ENCODE data around the gene KCNE3. TPM values are rescaled to one million over a fixed set of nuclear protein-coding genes. Genes with fewer than 3 reads are reported as not detected.

The KCNE3 gene, protein sequence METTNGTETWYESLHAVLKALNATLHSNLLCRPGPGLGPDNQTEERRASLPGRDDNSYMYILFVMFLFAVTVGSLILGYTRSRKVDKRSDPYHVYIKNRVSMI
- 1 to 10 TPM; 1.6 to 2.9 (median 2.2) TPM for polyA plus RNA-seq (ENCODE audit: insufficient read length in 10 of 10)
- long read RNA-seq, donor 1, result 0 reads
- long read RNA-seq, donor 2, partial matches to known transcripts, result 0 of 1 reads
- long read RNA-seq, donor 2, other reads (novel, unspliced or antisense), result 0 of 1 reads
- long read RNA-seq, donor 3, result 0 reads
- long read RNA-seq, donor 4, result 0 reads
- long read RNA-seq, donor 5, result 0 reads
- long read RNA-seq, donor 6, result 0 reads
- long read RNA-seq, donor 7, result 0 reads
- long read RNA-seq, donor 8, result 0 reads
- long read RNA-seq, donor 9, result 0 reads

DNA sequence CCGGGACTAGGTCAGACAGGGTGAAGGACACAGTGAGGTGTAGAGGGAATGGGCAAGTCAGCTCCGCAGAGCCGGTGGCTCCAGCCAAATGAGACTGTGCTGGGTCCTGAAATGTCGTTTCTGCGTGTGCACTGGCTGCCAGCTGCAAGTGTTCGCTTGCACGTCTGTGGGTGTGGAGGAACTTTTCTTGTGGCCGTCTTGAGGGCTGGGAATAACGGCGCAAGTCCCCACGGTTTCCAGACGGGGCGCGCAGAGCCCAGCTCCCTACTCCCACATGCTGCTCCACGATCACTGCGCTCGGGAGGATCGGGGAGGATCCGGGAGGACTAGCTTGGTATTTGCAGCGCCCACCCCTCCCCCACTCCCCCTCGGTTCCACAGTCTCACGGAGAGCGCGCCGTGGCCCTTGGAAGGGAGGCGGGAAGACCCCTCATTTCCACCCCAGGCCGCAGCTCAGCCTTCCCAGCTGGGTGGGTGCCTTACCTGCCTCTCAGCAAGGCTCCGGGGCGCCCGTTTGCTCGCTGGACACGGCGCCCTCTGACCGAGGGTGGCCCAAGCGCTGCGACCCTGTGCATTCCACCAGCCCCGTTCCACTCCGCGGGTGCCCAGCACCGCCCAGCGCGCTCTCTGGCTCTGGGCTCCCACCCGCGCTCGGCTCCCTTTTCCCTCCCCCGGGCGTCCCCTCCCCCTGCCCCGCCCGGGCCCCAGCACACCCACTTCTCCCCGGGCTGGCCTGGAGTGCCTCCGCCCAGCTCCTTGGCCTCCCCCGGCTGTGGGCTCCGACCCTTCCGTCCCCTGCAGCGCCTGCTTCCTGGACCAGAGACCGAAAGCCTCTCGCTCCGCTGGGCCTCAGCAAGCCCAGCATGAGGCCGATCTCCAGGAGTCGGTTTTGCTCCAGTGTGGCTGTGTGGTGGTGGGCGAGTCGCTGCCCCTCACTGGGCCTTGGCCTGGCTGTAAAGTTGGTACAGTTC lies at the start of gene KCNE3:
Gene KCNE3 (minus strand): TSS at position 634 of the 970 bp plus-strand sequence. CDS start 9,986 bp downstream, outside the sequence.
- DNase-seq, result peak in 1 of 3 donors; percentile 61

DNA sequence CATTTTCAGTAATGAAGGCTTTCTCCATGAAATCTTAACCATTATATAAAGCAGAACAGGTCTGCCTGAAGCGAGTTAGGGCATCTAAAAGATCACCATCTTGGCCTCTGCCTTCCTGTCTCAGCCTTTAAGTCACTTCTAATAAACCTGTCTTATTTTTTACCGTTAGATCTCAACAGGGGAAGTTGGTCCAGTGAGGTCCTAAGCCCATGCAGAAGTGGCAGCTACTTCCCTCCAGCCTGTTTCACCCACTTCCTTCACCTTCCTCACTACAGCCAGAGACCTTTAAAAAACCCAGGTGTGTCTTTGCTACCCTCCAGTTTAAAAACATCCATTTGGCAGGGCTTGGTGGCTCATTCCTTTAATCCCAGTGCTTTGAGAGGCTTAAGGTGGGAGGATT lies 40.2 kb upstream of the KCNE3 start:
- no peak for DNase-seq

DNA sequence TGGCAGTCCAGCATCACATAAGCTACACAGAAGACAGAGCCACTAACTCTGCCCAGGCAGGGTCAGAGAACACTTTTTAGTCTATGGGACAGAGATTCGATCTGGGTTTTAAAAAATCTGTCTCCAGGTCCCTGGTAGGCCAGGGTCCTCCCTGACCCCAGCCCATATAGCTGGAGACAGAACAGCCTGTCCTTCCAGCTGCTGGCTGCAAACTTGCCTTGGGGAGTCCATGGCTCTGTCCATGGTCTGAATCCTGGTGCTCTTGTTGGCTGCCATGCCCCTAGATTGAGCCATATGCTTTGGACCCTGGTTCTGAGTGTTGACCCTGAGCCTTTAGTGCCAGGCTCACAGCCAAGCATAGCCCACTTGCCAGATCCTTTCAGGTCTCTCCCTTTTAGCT lies 39.5 kb upstream of the KCNE3 start:
- no peak for DNase-seq

DNA sequence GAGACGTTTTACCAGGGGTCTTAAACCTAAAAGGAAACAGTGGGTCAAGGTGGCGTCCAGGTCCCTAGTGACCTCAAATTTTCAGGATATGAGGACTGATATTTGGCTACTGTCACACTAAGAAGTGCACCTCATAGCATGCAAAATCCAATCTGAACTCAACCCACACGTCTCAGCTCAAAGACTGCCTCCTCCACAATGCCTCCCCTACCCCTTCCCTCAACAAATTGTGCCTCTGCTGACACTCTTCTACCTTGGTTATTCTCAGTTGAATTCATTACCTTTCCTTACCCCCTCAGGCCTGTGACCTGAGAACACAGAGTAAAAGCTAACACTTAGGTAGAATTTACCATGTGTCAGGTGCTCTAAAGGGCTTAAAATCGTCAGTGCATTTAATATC lies 38.6 kb upstream of the KCNE3 start:
- DNase-seq, result no peak

DNA sequence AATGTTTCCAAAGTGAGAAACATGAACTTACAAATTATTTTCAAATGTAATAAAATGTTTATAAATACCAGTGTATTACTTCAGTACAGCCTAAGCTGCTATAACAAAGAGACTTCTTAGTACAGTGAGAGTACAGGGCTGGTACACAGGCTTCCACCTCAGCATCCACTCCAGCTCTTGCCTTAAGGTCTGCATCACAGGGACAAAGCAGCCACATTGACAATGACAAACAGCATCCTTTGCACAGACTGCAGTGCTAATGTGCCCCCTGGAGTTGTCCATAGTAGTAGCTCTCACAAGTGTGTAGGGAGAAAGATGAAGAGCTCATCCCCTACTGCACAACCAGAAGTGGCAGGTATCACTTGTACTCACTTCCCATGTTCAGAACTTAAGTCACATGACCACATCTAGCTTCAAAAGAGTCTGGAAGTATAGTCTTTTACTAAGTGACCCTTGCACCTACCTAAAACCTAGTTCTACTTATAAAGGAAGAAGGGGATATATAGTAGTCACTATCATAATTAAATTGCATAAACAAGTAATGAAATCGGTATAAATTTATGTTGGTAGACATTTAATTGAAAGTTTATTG lies 36.8 kb upstream of the KCNE3 start:
- no peak for DNase-seq

DNA sequence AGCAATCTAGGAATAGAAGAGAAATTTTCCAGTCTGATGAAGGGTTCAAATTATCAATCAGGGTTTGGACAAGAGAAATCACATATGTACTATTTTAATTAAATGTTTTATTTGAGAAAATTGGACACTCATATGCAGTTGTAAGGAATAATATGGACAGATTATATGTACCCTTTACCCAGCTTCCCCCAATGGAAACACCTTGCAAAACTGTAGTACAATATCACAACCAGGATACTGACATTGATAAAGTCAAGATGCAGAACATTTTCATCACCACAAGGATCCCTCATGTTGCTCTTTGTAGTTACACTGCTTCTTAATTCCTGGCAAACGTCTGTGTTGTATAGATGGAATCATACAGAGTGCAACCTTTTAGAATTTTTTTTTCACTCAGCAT lies 27.6 kb upstream of the KCNE3 start:
- DNase-seq, result no peak

DNA sequence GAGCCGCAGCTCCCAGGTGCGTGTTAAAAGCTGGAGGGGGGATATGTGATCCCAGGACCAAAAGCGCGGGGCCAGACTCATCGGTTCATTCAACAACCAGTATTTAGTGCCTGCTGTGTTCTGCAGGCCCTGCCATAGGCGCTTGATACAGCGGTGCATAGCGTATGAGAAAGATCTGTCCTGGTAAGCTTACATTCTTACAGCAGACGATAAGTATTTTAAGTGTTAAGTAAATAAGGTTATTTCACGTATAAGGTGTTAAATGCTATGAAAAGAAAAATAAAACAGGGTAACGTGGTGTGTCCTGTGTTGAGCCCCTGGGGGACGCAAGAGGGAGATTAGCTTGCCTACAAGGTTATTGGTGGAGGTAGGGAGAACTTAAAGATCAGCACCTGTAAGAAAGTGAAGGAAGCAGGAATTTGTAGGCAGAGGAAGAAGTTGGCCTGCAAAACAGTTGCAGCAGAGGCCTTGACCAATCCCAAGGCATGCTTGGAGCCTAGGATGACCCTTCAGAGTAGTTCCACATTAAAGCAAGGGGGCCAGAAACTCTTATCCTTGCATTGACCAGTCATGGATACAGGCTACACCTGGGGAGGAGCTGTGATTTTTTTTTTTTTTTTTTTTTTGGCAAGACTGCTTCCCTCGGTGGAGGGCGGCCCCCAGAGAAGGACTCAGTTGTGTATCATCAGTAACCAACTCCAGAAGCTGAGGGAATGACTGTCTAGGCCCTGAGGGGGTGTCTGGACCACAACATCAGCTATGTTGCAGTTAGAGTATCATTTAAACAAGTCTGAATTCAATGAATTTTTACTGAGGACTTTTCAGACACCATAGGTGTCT lies 26.7 kb upstream of the KCNE3 start:
- peak in 1 of 3 donors; percentile 16 for DNase-seq

DNA sequence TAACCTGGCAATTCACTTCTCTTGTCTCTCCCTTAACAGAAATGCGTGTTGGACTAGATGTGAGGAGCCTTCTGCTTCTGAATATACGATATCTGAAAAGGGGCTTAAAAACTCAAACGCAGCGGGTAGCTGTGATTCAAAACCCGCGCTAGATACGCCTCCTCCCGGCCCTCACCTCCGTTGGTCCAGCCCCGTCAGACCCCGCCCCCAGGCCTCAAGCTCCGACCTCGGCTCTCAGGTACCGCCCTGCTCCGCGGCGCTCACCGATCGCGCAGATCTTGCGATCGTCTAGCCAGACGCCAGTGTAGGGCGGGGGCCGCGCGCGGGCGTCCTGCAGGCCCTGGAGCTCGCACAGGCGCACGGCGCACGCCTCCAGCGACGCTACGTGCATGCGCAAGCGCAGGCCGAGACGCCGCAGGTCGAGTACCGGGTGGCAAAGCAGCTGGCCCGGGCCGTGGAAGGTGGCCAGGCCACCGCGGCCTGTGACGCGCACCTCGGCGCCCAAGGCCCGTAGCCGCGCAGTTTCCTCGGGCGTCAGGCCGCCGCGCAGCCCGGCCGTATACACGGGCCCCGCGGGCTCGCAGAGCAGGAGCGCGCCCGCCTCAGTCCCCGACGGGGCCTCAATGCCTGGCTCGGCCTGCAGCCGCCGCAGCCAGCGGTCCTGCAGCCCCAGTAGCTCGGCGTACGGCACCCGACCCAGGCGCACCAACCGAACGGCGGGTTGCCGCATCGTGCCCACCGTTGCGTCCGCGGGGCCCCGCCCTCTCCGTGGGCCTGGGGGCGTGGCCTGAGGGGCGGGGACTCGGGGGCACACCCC lies 25.8 kb upstream of the KCNE3 start, which contains the start of gene LIPT2:
Gene LIPT2 (minus strand): TSS at position 751 of the 817 bp plus-strand sequence. CDS start 21 bp downstream, at position 730.
- DNase-seq, result peak; percentile 97 to 99 (median 97)

DNA sequence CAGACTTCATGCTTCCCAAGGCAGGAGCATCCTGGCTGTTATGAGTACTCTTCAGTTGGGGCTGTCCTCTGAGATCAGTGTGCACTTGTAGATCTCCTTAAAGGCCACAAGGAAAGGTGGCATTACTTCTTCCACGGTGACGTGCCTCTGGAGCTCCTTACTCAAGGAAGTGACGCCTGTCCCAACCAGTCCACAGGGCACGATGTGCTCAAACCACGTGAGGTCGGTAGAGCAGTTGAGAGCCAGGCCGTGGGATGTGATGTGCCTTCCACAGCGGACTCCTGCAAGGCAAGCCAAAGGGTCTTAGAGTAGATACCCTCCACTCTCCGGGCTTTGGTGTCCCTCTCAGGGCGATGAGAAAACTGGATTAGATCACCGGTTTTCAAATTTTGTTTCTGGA lies 24.7 kb upstream of the KCNE3 start:
- DNase-seq, result no peak

DNA sequence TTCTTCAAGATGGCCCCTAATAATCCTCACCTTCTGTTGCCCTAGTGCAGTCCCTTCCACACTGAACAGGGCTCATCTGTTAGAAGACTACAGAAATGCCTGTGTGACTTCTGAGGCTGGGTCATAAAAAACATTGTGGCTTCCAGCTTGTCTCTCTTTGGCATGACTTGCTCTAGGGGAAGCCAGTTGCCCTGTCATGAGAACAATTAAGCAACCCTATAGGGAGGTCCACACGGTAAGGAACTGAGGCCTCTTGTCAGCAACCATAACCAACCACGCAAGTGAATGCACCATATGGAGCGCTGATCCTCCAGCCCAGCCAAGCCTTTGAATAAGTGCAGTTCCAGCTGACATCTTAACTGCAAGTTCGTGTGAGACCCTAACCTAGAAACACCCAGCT lies 23.6 kb upstream of the KCNE3 start:
- no peak for DNase-seq

DNA sequence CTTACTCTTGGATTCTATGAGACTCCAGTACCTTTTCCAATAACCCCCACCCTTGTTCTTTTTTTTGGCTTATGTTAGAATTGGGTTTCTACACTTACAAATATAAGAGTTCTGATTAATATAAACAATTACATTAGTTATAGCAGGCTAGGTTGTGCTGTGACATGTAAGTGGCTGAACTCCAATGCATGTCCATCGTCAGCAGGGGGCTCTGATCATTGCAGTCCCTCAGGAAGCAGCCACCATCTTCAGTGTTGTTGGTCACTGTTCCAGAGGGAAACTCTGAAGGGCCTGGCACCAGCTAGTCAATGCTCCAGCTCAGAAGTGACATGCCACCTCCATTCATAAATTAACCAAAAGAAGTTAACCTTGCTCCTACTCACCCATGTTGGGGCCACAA lies 20.5 kb upstream of the KCNE3 start:
- no peak for DNase-seq

DNA sequence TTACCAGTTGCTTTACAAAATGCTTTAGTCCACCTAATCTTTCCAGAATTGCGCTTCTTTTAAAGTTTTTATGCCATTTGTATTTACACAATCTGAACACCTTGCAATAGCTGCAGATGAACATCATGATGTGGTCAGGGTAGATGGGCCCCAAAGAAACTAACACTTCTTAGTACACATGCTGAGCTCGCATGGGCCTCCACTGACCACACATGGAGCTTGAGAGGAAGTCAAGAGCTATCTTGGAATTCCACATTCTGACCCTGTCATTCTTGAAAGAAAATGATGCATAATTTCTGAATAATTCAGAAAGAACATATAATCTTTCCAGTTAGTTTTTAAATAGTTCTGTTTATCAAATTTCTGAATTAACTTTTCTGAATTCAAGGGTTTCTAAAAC lies 18.5 kb upstream of the KCNE3 start:
- DNase-seq, result no peak

DNA sequence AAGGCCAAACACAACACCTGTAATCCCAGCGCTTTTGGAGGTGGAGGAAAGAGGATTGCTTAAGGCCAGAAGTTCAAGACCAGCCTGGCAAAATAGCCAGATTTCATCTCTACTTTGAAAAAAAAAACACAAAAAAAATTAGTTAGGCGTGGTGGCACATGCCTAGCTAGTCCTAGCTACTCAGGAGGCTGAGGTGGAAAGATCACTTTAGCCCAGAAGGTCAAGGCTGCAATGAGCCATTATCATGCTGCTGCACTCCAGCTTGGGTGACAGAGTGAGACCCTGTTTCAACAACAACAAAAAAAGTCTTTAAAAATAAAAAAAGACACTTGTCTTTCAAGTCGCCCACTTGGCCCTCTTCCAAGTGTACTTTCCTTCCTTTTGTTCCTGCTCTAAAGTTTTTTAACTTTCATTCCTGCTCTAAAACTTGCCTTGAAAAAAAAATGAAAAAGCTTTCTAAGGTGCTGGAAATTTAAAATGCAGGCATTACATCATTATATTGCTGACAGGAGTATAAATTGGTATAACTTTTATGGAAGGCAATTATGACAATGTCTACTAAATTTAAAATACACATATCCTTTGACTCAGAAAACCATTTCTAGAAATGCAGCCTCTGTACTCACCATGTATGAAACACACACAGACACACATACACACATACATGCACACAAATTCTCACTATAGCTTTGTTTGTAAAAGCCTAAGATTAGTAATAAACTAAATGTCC lies 13.5 kb upstream of the KCNE3 start:
- no peak for DNase-seq

DNA sequence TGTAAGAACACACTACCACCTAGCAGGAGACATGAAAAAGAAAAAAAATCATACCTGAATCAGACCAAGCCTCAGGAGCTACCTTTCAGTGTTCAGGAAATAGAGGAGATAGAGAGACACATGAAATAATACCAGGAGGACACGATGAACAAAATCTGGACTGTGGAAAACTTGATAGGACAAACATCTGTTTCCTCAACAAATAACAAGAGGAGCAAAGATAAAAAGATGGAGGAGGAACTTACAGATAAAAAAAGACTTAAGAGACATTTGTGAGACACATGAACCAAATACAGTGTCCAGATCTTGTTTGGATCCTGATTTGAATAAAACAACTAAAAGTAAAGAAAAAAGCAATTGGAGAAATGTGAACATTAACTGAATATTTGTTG lies 12.4 kb upstream of the KCNE3 start:
- DNase-seq, result no peak

DNA sequence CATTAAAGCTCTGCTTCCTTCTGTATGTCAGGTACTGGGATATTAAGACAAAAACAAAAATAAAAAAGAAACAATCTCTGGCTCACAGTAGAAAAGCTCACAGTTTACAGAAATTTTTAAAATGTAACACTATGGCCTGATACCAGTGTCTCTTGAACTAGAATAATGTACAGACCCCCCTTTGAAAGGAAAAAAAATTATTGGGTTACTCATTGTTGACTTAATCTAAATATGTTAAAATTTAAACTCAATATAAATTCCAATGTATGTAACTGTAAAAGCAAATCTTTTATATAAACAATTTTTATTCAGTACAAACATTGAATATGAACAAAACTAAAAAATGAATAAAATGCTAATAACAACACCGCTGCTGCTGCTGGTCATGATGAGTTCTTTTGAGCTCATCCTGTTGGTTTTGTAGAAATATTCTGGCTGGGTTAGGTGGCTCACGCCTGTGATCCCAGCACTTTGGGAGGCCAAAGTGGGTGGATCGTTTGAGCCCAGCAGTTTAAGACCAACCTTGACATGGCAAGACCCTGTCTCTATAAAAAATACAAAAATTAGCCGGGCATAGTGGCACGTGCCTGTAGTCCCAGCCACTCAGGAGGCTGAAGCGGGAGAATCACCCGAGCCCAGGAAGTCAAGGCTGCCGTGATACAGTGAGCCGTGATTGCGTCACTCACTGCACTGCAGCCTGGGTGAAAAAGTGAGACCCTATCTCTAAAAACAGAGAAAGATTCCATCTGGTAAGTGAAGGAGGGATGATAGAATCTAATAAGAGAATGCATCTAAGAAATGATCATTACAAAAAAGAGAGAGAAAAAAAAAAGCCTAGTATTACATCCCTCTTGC lies 11.8 kb upstream of the KCNE3 start:
- no peak for DNase-seq

DNA sequence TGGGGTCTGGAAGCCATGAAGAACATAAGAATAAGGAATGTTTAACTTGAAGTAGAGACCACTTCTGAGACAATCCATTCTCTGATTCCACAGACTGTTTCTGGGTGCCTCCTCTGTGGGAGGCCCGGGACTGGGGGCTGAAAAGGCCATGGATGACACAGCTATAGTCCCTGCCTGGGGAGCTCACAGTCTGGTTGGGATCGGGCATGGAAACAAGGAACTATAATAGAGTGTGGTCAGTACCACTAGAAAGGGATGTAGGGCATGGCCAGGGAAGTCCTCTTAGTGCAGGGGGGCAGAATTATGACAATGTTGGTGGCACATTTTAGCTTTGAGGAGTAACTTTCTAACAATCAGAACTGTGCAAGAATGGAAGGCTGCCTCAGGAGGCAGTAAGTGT lies 9.2 kb upstream of the KCNE3 start:
- no peak for DNase-seq

DNA sequence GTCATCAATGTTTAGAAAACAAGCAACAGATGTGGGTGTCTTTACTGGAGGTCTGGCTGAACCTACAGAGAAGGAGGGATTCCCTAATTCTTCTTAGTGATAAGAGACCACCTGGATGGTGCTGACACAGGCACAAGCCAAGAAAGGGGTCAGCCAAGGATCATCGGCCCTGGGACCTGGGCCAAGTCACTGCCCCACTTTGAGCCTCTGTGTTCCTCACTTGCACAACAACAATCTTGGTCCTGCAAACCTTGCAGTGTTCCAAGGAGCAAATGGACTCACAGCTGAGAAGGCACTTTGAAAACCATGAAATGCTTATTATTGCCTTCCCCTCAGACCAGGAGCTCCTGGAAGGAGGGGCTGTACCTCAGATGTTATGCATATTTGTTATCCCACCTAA lies 7.0 kb upstream of the KCNE3 start:
- DNase-seq, result no peak

DNA sequence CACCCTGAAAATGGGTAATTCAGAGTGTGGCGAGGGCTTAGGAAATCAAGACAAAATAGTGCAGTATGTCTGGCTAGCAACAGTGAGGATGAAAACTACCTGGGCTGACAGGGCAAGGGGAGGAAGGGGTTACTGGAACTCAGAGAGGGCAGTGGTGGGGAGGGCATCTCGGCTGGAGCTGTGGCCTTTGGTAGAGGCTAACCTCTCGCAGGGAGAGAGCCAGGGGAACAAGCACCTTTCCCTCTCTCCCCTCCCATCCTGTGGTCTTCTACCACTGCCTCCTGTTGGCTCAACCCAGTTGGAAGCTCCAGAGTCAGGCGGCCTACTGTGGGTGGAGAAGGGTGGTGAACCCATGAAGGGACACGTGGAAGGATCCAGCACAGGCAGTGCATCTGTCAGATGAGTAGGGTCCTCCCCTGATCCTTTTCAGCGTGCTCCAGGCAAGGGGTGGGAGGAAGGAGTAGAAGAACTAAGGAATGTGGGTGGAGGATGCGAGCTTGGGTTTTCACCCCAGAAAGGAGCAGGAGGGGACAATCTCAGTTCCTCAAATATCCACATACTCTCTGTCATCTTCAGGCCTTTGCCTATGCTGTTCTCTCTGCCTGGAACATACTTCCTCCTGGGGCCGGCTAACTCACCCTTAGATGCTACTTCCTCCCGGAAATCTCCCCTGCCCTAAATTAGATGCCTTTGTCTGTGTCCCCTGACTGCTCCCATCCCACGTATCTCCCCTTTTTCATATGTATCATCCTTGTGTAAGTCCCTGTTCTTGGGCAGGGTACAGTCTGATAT lies 6.2 kb upstream of the KCNE3 start:
- no peak for DNase-seq
